Effector memory CD4-positive, alpha-beta T cell (primary cell): ENCODE data around the gene ZDHHC8.

ENCODE experiments used
- DNase-seq, 3 donors: peaks; one replicate each; pipeline ENCODE4 v3.0.0-alpha.2; 2020
- H3K27ac ChIP-seq: 2 replicates; pipeline ENCODE4 v1.7.0; 2013; ENCODE audit warnings: mild to moderate bottlenecking, low read length, moderate library complexity; ENCODE audit not compliant: insufficient read depth, poor library complexity, severe bottlenecking
- H3K27me3 ChIP-seq: replicated peaks from 2 replicates; pipeline ENCODE4 v1.7.0; 2013; ENCODE audit warnings: mild to moderate bottlenecking, low read length; ENCODE audit not compliant: insufficient read depth, control insufficient read depth, poor library complexity, severe bottlenecking
- H3K36me3 ChIP-seq: 2 replicates; pipeline ENCODE4 v1.7.0; 2013; ENCODE audit warnings: mild to moderate bottlenecking, low read length, moderate library complexity; ENCODE audit not compliant: control insufficient read depth, insufficient read depth
- H3K4me1 ChIP-seq: 2 replicates; pipeline ENCODE4 v1.7.0; 2013; ENCODE audit warnings: low read length, mild to moderate bottlenecking; ENCODE audit not compliant: control insufficient read depth, insufficient read depth, poor library complexity, severe bottlenecking
- H3K4me3 ChIP-seq: 2 replicates; pipeline ENCODE4 v1.7.0; 2013; ENCODE audit warnings: low read length, low read depth, mild to moderate bottlenecking; ENCODE audit not compliant: insufficient read depth, poor library complexity, severe bottlenecking
- H3K9me3 ChIP-seq: 2 replicates; pipeline ENCODE4 v1.7.0; 2013; ENCODE audit warnings: mild to moderate bottlenecking, low read length, moderate library complexity; ENCODE audit not compliant: control insufficient read depth

Gene ZDHHC8

GRCh38 chr22:20130731-20131596, 640 bp upstream of the ZDHHC8 start:
- DNase-seq = peak; percentile 66 to 68 (median 67)
- Histone ChIP-seq H3K36me3 (peaks cover 8% of the 10 kb centered on the region), H3K27ac (peak overlapping the region; percentile 80), H3K4me1 (peaks cover 17% of the 10 kb centered on the region), H3K4me3 (peak overlapping the region; percentile 90), H3K9me3 (no peaks in the 10 kb centered on the region), H3K27me3 (no peaks in the 10 kb centered on the region)

DNA sequence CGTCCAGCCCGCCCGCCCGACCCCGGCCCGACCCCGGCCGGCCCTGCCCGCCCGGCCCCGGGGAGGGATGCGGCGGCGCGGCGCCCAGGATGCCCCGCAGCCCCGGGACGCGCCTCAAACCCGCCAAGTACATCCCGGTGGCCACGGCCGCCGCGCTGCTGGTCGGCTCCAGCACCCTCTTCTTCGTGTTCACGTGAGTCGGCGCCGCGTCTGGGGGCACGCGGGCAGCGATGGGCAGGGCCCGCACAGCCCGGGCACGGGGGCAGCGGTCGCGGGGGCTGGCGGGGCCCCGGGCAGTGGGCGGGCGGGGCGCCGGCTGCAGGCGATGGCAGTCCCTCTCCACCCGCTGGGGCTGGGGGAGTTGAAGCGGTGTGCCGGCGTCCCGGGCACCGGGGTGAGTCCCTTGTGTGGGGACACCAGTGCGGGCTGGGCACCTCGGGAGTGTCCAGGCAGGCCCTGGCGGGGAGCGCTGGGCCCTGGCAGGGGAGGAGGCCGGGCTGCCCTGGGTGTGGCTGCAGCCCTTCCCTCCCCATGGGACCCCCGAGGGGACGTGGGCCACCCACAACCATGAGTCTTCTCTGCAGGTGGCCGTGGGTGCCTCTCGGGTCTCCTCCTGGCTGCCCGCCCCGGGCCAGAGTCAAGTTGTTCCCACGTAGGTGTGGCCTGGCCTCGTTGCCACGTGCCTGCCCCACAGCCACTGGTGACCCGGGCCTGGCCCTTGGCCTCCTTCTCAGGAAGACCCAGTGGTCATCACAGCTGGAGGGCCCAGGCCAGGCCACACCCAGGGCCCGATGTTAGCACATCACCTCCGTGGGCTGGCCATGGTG, 468 bp downstream of the ZDHHC8 start:
- peak in 1 of 3 donors; percentile 15 for DNase-seq
- H3K36me3 ChIP-seq = no peaks in the 10 kb centered on the region
- peak overlapping the region; percentile 82 for H3K4me3 ChIP-seq
- peak overlapping the region; percentile 37 for H3K27ac ChIP-seq
- H3K9me3 ChIP-seq = no peaks in the 10 kb centered on the region
- H3K4me1 ChIP-seq = peaks cover 17% of the 10 kb centered on the region
- H3K27me3 ChIP-seq = no peaks in the 10 kb centered on the region

GRCh38 chr22:20132686-20133246, 1.2 kb downstream of the ZDHHC8 start:
- Histone ChIP-seq H3K27ac (no peak overlapping the region), H3K9me3 (no peaks in the 10 kb centered on the region), H3K36me3 (no peaks in the 10 kb centered on the region), H3K4me1 (peaks cover 17% of the 10 kb centered on the region), H3K4me3 (peak overlapping the region; percentile 82), H3K27me3 (no peaks in the 10 kb centered on the region)
- no peak for DNase-seq

DNA sequence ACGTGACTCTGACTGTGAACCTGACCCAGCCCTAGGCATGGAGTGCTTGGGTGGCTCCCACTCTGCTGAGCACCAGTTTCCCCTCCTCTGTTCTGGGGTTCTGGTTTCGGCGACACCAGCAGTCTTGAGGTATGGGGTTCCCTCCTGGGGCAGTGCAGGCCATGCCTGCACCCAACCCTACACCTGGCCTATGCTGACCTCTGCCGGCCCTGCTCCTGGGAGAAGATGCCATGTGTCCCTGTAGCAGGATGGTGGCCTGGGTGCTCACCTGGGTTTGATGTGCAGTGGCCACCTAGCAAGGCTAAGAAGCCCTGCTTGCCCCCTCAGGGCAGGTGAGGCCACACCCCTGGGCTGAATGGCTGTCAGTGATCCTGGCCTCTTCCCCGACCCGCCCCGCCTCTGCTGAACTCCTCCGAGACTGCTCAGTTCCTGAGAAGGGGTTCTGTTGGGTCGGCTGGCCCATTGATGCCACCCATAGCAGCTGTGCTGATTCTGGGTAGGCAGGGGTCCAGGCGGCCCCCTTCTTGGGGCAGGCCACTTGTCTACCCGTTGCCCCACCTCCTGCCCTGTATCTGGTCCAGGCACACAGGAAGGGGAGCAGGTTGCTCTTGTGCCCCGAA, 2.4 kb downstream of the ZDHHC8 start:
- Histone ChIP-seq H3K27me3 (no peaks in the 10 kb centered on the region), H3K4me1 (peaks cover 17% of the 10 kb centered on the region), H3K36me3 (no peaks in the 10 kb centered on the region), H3K27ac (no peak overlapping the region), H3K9me3 (no peaks in the 10 kb centered on the region), H3K4me3 (no peak overlapping the region)
- no peak for DNase-seq

DNA sequence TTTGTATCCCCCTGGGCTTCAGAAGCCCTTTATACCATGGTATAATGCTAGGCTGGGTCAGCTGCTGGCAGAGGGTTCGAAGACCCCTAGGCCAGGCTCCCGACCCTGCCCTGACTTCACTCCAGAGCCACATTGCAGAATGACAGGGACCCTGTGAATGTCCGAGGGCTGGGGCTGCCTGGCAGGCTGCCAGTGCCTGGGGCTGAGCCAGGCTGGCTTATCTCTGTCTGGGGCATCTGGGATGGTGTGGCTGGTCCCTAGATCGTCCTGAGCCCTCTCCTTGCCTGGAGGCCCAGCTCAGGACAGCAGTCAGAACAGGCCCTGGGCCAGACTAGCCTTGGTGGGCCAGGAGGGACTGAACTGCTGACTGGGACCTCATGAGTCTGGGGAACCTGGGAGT, 3.7 kb downstream of the ZDHHC8 start:
- Histone ChIP-seq H3K27ac (no peak overlapping the region), H3K36me3 (peaks cover 2% of the 10 kb centered on the region), H3K9me3 (no peaks in the 10 kb centered on the region), H3K27me3 (no peaks in the 10 kb centered on the region), H3K4me1 (peaks cover 17% of the 10 kb centered on the region), H3K4me3 (no peak overlapping the region)
- DNase-seq = no peak

DNA sequence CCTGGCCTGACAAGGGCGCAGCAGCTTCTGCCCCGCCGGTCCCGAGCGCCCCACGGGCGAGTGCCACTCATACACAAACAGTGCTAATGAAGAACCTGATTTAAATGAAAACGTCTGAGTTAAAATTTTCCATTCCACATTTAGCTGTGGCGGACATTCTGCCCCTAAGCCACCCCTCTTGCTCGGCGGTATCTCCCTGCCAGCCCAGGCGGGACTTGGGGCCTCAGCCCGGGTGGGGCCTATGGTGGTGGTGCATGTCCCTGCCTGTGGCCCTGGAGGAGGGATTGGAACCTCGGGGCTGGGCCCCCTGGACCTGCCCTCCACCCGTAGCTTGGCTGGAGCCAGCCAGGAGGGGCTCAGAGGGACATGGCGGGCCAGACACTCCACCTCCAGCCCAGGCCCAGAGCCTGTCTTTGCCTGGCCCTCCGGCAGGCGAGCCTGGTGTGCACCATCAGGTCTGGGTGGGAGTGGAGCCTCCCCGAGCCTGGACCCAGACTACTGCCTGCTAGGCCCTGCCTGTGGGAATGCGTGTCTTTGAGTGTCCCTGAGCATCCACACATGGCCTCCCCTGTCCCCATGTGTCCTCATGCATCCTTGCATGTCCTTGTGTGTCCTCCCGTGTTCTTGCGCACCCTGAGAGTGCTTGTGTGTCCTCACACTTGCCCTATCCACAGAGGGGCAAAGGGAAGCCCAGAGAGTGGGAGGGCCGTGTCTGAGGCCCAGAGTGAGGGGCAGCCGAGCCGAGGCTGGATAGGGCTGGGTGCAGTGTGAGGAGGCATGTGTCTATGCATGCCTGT, 4.4 kb downstream of the ZDHHC8 start:
- no peak for DNase-seq
- H3K36me3 ChIP-seq = peaks cover 4% of the 10 kb centered on the region
- peaks cover 11% of the 10 kb centered on the region for H3K4me1 ChIP-seq
- no peaks in the 10 kb centered on the region for H3K27me3 ChIP-seq
- no peaks in the 10 kb centered on the region for H3K9me3 ChIP-seq
- no peak overlapping the region for H3K27ac ChIP-seq
- H3K4me3 ChIP-seq = no peak overlapping the region

- no peak for DNase-seq
- H3K36me3 ChIP-seq = peaks cover 7% of the 10 kb centered on the region
- peaks cover 11% of the 10 kb centered on the region for H3K4me1 ChIP-seq
- H3K27ac ChIP-seq = no peak overlapping the region
- no peaks in the 10 kb centered on the region for H3K9me3 ChIP-seq
- no peaks in the 10 kb centered on the region for H3K27me3 ChIP-seq
- no peak overlapping the region for H3K4me3 ChIP-seq
These were observed 4.9 kb downstream of the ZDHHC8 start for GRCh38 chr22:20136603-20136873.

- no peak for DNase-seq
- H3K4me3 ChIP-seq = no peak overlapping the region
- H3K27ac ChIP-seq = no peak overlapping the region
- H3K9me3 ChIP-seq = no peaks in the 10 kb centered on the region
- H3K36me3 ChIP-seq = peaks cover 11% of the 10 kb centered on the region
- no peaks in the 10 kb centered on the region for H3K27me3 ChIP-seq
- peaks cover 10% of the 10 kb centered on the region for H3K4me1 ChIP-seq
These were observed 5.5 kb downstream of the ZDHHC8 start for GRCh38 chr22:20137113-20137512.

DNA sequence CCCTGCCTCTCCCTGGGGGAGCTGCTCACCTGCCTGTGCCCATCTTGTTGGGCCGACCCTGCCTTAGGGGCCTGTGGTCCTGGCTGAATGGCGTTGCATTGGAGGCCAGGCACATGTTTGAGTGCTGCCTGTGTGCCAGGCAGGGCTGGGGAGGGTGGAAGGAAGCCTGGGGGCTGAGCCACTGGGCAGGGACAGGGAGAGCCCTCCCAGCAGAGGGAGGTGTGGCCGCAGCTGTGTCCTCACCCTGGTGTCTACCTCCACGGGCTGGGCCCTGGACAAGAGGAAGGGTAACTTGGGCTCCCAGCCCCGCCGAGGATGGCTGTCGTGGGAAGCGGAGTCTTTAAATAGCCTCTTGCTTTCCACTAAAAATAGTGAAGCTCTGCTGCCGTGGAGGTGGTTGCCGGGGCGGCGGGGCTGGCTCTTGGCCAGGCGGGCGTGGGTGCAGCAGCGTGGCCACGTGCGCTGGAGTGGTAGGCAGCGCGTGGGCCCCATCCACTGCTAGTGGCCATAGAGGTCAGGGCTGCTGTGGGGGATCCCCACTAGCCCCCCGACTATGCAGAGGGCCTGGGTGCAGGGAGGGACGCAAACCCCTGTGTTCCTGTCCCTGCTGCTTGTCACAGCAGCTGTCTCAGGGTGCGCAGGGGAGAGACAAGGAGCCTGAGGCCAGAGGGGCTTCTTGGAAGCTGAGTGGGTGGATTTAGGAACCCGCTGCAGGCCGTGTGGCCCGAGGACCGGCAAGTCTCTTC, 6.2 kb downstream of the ZDHHC8 start:
- H3K4me1 ChIP-seq = peaks cover 3% of the 10 kb centered on the region
- H3K9me3 ChIP-seq = no peaks in the 10 kb centered on the region
- H3K36me3 ChIP-seq = peaks cover 11% of the 10 kb centered on the region
- H3K4me3 ChIP-seq = no peak overlapping the region
- DNase-seq = no peak
- no peaks in the 10 kb centered on the region for H3K27me3 ChIP-seq
- no peak overlapping the region for H3K27ac ChIP-seq
